HepG2 (cell line): Measurements from ENCODE around the gene CDKN3. TPM values are rescaled to one million over a fixed set of nuclear protein-coding genes. Genes with fewer than 3 reads are reported as not detected.

Experiments used
- ARNTL ChIP-seq: sonication (generic); formaldehyde crosslinking; IDR thresholded peaks from 2 replicates; pipeline ENCODE4 v1.4.0; 2020; ENCODE audit warnings: mild to moderate bottlenecking, missing genetic modification reagents
- CERS6 ChIP-seq: sonication (generic); formaldehyde crosslinking; IDR thresholded peaks from 2 replicates; pipeline ENCODE4 v1.5.0; 2020; ENCODE audit warnings: missing genetic modification reagents
- CREBL2 ChIP-seq: sonication (generic); formaldehyde crosslinking; IDR thresholded peaks from 2 replicates; pipeline ENCODE4 v1.8.1; 2023; ENCODE audit warnings: missing genetic modification reagents, mild to moderate bottlenecking, borderline replicate concordance
- HNRNPLL ChIP-seq: fragments of 200-400 bp; formaldehyde crosslinking; IDR thresholded peaks from 2 replicates; pipeline ENCODE4 v1.6.1; 2017; ENCODE audit warnings: mild to moderate bottlenecking, low read depth, low read length; ENCODE audit not compliant: poor library complexity, severe bottlenecking
- MED1 ChIP-seq: sonication (generic); formaldehyde crosslinking; IDR thresholded peaks from 2 replicates; pipeline ENCODE4 v1.4.0; 2020; ENCODE audit warnings: missing genetic modification reagents
- NFYC ChIP-seq: IDR thresholded peaks from 2 replicates; pipeline ENCODE4 v1.6.1; 2016; ENCODE audit warnings: missing genetic modification reagents, missing compliant biosample characterization
- NR0B2 ChIP-seq: sonication (generic); formaldehyde crosslinking; IDR thresholded peaks from 2 replicates; pipeline ENCODE4 v1.4.0; 2020; ENCODE audit warnings: mild to moderate bottlenecking, missing genetic modification reagents
- PLSCR1 ChIP-seq: sonication (generic); formaldehyde crosslinking; IDR thresholded peaks from 2 replicates; pipeline ENCODE4 v1.5.0; 2020; ENCODE audit warnings: missing genetic modification reagents, mild to moderate bottlenecking, borderline replicate concordance
- PRDM4 ChIP-seq: sonication (generic); formaldehyde crosslinking; IDR thresholded peaks from 2 replicates; pipeline ENCODE4 v1.9.0; 2021; ENCODE audit warnings: missing genetic modification reagents, borderline replicate concordance
- TCF12 ChIP-seq, 2 experiments: fragments of 450-650 bp in 1 of 2; sonication (generic) in 1 of 2; formaldehyde crosslinking in 1 of 2; IDR thresholded peaks; 2 replicates each; pipeline versions ENCODE4 v1.6.1 to v1.8.0; 2017 to 2022; ENCODE audit warnings: antibody characterized with exemption in 1 of 2, mild to moderate bottlenecking in 1 of 2, missing genetic modification reagents in 1 of 2, moderate library complexity in 1 of 2
- TEF ChIP-seq: sonication (generic); formaldehyde crosslinking; IDR thresholded peaks from 2 replicates; pipeline ENCODE4 v1.5.0; 2020; ENCODE audit warnings: missing genetic modification reagents
- TRIM22 ChIP-seq: fragments of 450-650 bp; IDR thresholded peaks from 2 replicates; pipeline ENCODE4 v1.6.1; 2017
- ZNF251 ChIP-seq: sonication (generic); formaldehyde crosslinking; IDR thresholded peaks from 2 replicates; pipeline ENCODE4 v1.9.0; 2021; ENCODE audit warnings: mild to moderate bottlenecking, missing genetic modification reagents
- ZNF264 ChIP-seq: sonication (generic); formaldehyde crosslinking; IDR thresholded peaks from 2 replicates; pipeline ENCODE4 v1.4.0; 2020; ENCODE audit warnings: missing genetic modification reagents
- ZNF510 ChIP-seq: sonication (generic); formaldehyde crosslinking; IDR thresholded peaks from 2 replicates; pipeline ENCODE4 v1.4.0; 2020; ENCODE audit warnings: low read depth, mild to moderate bottlenecking, missing genetic modification reagents
- ZNF547 ChIP-seq: sonication (generic); formaldehyde crosslinking; IDR thresholded peaks from 2 replicates; pipeline ENCODE4 v1.5.1; 2020; ENCODE audit warnings: mild to moderate bottlenecking, missing genetic modification reagents
- ZNF687 ChIP-seq: sonication (generic); formaldehyde crosslinking; IDR thresholded peaks from 2 replicates; pipeline ENCODE4 v1.5.1; 2020; ENCODE audit warnings: mild to moderate bottlenecking, missing genetic modification reagents, moderate library complexity
- ZNF879 ChIP-seq: sonication (generic); formaldehyde crosslinking; IDR thresholded peaks from 2 replicates; pipeline ENCODE4 v1.8.1; 2023; ENCODE audit warnings: missing genetic modification reagents
- polyA plus RNA-seq, 8 experiments: library from polyadenylated mRNA; depleted of rRNA in 3 of 8; stranded (reverse) in 7 of 8; unstranded in 1 of 8; fragments of >200 nt; fragmentation: Illumina TruSeq in 4 of 8; extraction: Trizol in 4 of 8; gene quantifications; 2 replicates each; pipeline versions ENCODE4 v1.2.1 to v1.2.3, GENCODE V29; 2011 to 2016; ENCODE audit warnings: low read depth in 4 of 8, missing spikeins in 1 of 8, mixed read lengths in 1 of 8; ENCODE audit not compliant: insufficient read depth in 1 of 8
- total RNA-seq, 5 experiments: library from RNA; depleted of rRNA; stranded (reverse); fragments of >200 nt; fragmentation: Illumina TruSeq; extraction: Trizol; gene quantifications; 2 replicates each; pipeline ENCODE4 v1.2.3, GENCODE V29; 2016; ENCODE audit warnings: low read depth in 1 of 5

The CDKN3 gene
- total and polyA plus RNA-seq, 2 of the 13 experiments (the other 11 are each of a cell fraction or from before 2014, with no cell fraction given) = 63.0 to 88.9 TPM

- TF ChIP-seq ZNF510 (CRISPR knock-in tag) = no peak
- no peak for TF ChIP-seq NR0B2 (CRISPR knock-in tag)
- TF ChIP-seq TCF12 (IDR thresholded peaks at IDR 0.05) = no peak
- TF ChIP-seq TCF12 (CRISPR knock-in tag; IDR thresholded peaks at IDR 0.05) = peak; percentile 100
- TF ChIP-seq ARNTL (CRISPR knock-in tag) = peak; percentile 75
- no peak for TF ChIP-seq TRIM22
- TF ChIP-seq CREBL2 (CRISPR knock-in tag) = no peak
- TF ChIP-seq MED1 (CRISPR knock-in tag) = peak; percentile 96
- TF ChIP-seq ZNF687 (CRISPR knock-in tag) = no peak
- no peak for TF ChIP-seq PLSCR1 (CRISPR knock-in tag)
- 0 out of 2 replicates have a peak, but pooled peaks have one; percentile 72 for TF ChIP-seq ZNF879 (CRISPR knock-in tag)
- no peak for TF ChIP-seq ZNF251 (CRISPR knock-in tag)
- TF ChIP-seq ZNF547 (CRISPR knock-in tag) = no peak
- TF ChIP-seq CERS6 (CRISPR knock-in tag) = no peak
- TF ChIP-seq ZNF264 (CRISPR knock-in tag) = 0 out of 2 replicates have a peak, but pooled peaks have one; percentile 55
- peak; percentile 45; the same call in 1 of the 2 replicates for TF ChIP-seq TEF (CRISPR knock-in tag)
- TF ChIP-seq PRDM4 (CRISPR knock-in tag) = no peak
- TF ChIP-seq NFYC (CRISPR knock-in tag) = 0 out of 2 replicates have a peak, but pooled peaks have one; percentile 40
- TF ChIP-seq HNRNPLL = no peak
Observed at GRCh38 chr14:54354096-54354495, 42.7 kb upstream of the CDKN3 start (continued).
